ENCODE data around the gene HIKESHI. TPM values are rescaled to one million over a fixed set of nuclear protein-coding genes. Genes with fewer than 3 reads are reported as not detected.
"Not testable (repeated sequence)": the region's sequence is repeated elsewhere in the genome, so short reads cannot be mapped to it uniquely, and the experiment has no call there.

The HIKESHI gene
- polyA plus RNA-seq, 3 donors: 21.5 to 71.2 (median 65.4) TPM

DNA sequence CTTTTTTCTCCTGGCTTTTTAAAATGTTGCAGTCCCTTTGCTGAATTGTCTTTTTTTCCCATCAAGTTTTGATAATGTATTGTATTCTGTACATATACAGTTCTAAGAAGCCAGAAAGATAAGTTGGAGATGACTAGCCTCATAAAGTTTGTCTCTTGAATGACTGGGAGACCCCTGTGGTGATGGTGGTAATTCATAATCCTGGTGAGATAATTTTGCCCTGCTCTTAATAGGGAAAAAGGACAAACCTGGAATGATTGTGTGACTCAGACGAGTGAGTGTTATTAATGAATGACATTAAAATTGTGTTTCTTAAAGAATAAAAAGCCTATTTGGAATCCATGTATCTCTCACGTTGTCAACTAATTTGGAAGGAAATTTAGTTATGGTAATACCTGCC, 1.2 kb downstream of the HIKESHI start:
- 100% methylated on average over 1 of the region's 2 CpGs for WGBS (ENCODE audit: insufficient coverage)
- H3K36me3 ChIP-seq (replicated peaks in 1 of 2; ENCODE audit: control insufficient read depth in 1 of 2, insufficient read depth in 2 of 2, low read length in 2 of 2): no peaks in the 10 kb centered on the region
- Mint-ChIP-seq H3K27me3 (ENCODE audit: low read depth in 3 of 3) (no peaks in the 10 kb centered on the region), H3K4me3 (no peak overlapping the region), H3K27ac (peak overlapping the region in 1 of 7 donors; percentile 19), H3K36me3 (peaks cover 2 to 9% of the 10 kb centered on the region in 2 donors), H3K4me1 (peaks cover 12% of the 10 kb centered on the region), H3K9me3 (peaks cover 0 to 3% (median 0%) of the 10 kb centered on the region in 7 donors)
- peaks cover 35% of the 10 kb centered on the region for H3K79me2 ChIP-seq (ENCODE audit: insufficient read depth, low read length)
- no peaks in the 10 kb centered on the region for H4K20me1 ChIP-seq (ENCODE audit: insufficient read depth, low read length)
- peak overlapping the region; percentile 88 for H3K4me2 ChIP-seq (replicated peaks; ENCODE audit: extremely low read depth, low read length, poor library complexity, severe bottlenecking)
- H3K27me3 ChIP-seq (ENCODE audit: control insufficient read depth in 2 of 2, insufficient read depth in 2 of 2, low read length in 2 of 2): no peaks in the 10 kb centered on the region
- peaks cover 12 to 16% of the 10 kb centered on the region in 2 donors for H3K4me1 ChIP-seq (ENCODE audit: control insufficient read depth in 1 of 2, insufficient read depth in 2 of 2, low read length in 2 of 2)
- TF ChIP-seq, protein P1, sequence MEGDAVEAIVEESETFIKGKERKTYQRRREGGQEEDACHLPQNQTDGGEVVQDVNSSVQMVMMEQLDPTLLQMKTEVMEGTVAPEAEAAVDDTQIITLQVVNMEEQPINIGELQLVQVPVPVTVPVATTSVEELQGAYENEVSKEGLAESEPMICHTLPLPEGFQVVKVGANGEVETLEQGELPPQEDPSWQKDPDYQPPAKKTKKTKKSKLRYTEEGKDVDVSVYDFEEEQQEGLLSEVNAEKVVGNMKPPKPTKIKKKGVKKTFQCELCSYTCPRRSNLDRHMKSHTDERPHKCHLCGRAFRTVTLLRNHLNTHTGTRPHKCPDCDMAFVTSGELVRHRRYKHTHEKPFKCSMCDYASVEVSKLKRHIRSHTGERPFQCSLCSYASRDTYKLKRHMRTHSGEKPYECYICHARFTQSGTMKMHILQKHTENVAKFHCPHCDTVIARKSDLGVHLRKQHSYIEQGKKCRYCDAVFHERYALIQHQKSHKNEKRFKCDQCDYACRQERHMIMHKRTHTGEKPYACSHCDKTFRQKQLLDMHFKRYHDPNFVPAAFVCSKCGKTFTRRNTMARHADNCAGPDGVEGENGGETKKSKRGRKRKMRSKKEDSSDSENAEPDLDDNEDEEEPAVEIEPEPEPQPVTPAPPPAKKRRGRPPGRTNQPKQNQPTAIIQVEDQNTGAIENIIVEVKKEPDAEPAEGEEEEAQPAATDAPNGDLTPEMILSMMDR (IDR thresholded peaks at IDR 0.05): no peak
- no peaks in the 10 kb centered on the region for H3K9me3 ChIP-seq (replicated peaks in 1 of 2; ENCODE audit: control insufficient read depth in 1 of 2, insufficient read depth in 1 of 2, low read length in 2 of 2)
- no peak overlapping the region for H2AFZ ChIP-seq (ENCODE audit: insufficient read depth, low read depth, low read length, poor library complexity, severe bottlenecking)
- intact Hi-C loops (cut with micrococcal nuclease): no loop called here
- H3K4me3 ChIP-seq (replicated peaks in 1 of 3; ENCODE audit: low read depth in 2 of 3, low read length in 3 of 3): peak overlapping the region in 1 of 3 experiments; percentile 90
- no peak overlapping the region for H3K9ac ChIP-seq (ENCODE audit: insufficient read depth, low read length, poor library complexity, severe bottlenecking)
- no peak for DNase-seq
- H3K27ac ChIP-seq (ENCODE audit: low read depth in 1 of 2, low read length in 2 of 2): no peak overlapping the region

DNA sequence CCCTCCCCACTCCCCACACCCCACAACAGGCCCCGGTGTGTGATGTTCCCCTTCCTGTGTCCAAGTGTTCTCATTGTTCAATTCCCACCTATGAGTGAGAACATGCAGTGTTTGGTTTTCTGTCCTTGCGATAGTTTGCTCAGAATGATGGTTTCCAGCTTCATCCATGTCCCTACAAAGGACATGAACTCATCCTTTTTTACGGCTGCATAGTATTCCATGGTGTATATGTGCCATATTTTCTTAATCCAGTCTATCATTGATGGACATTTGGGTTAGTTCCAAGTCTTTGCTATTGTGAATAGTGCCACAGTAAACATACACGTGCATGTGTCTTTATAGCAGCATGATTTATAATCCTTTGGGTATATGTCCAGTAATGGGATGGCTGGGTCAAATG, 6.7 kb downstream of the HIKESHI start:
- H3K36me3 Mint-ChIP-seq: peaks cover 32 to 43% of the 10 kb centered on the region in 2 donors
- H3K4me3 Mint-ChIP-seq; H3K4me3 ChIP-seq (replicated peaks in 1 of 3; ENCODE audit: low read depth in 2 of 3, low read length in 3 of 3); H3K27me3 Mint-ChIP-seq (ENCODE audit: low read depth in 3 of 3); H3K27ac Mint-ChIP-seq; intact Hi-C loops (cut with micrococcal nuclease); H3K9me3 Mint-ChIP-seq; DNase-seq; H3K9me3 ChIP-seq (replicated peaks in 1 of 2; ENCODE audit: control insufficient read depth in 1 of 2, insufficient read depth in 1 of 2, low read length in 2 of 2); H3K27me3 ChIP-seq (ENCODE audit: control insufficient read depth in 2 of 2, insufficient read depth in 2 of 2, low read length in 2 of 2); H3K4me1 Mint-ChIP-seq; H3K4me1 ChIP-seq (ENCODE audit: control insufficient read depth in 1 of 2, insufficient read depth in 2 of 2, low read length in 2 of 2); H3K4me2 ChIP-seq (replicated peaks; ENCODE audit: extremely low read depth, low read length, poor library complexity, severe bottlenecking); H4K20me1 ChIP-seq (ENCODE audit: insufficient read depth, low read length); H3K9ac ChIP-seq (ENCODE audit: insufficient read depth, low read length, poor library complexity, severe bottlenecking); H2AFZ ChIP-seq (ENCODE audit: insufficient read depth, low read depth, low read length, poor library complexity, severe bottlenecking); H3K36me3 ChIP-seq (replicated peaks in 1 of 2; ENCODE audit: control insufficient read depth in 1 of 2, insufficient read depth in 2 of 2, low read length in 2 of 2); H3K27ac ChIP-seq (ENCODE audit: low read depth in 1 of 2, low read length in 2 of 2): not testable (repeated sequence)
- H3K79me2 ChIP-seq (ENCODE audit: insufficient read depth, low read length): peaks cover 26% of the 10 kb centered on the region
- WGBS (ENCODE audit: insufficient coverage): no CpG with 5 or more reads among the region's 4 CpGs

All from CD14-positive monocyte (primary cell).